ENCODE data around the gene PPP1R37.
A peak's percentile ranks its signal among the peaks of the same experiment; 100 is the strongest.

Gene PPP1R37

DNA sequence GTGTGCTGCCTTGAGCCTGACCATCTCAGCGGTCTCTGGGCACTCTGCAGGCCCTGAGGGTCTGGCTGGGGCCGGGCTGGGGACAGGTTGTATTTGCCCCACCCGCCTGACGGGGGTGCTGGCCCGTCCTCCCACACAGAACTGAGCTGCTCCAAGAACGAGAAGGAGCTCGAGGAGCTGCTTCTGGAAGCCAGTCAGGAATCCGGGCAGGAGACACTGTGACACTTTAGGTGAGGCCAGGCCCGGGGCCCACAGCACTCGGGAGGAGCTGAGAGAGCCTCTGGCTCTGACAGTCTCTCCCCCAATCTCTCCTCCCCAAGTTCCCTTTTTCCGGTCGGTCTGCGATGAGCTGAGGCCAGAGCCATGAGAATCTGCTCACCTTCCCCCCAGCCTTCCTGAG lies 53.3 kb downstream of the PPP1R37 start:
- H3K36me3 ChIP-seq (ENCODE audit: control insufficient read depth in 2 of 2, insufficient read depth in 1 of 2, low read length in 2 of 2) = peaks cover 0 to 31% of the 10 kb centered on the region in 2 experiments; a peak in 2 of 3 replicates
- no peak overlapping the region for H3K27ac ChIP-seq (ENCODE audit: extremely low read depth, low read depth, low read length)
- H3K4me1 ChIP-seq (ENCODE audit: control insufficient read depth, insufficient read depth, low read length) = no peaks in the 10 kb centered on the region
- no peaks in the 10 kb centered on the region for H3K9me3 ChIP-seq (ENCODE audit: control insufficient read depth, insufficient read depth, low read depth, low read length)
- no peak overlapping the region for H3K4me3 ChIP-seq (ENCODE audit: low read depth, low read length)
- TF ChIP-seq ZNF776 (tag by site-specific recombination; IDR thresholded peaks at IDR 0.05; ENCODE audit: borderline replicate concordance) = no peak
- no peak for TF ChIP-seq ZNF610 (tag by site-specific recombination; IDR thresholded peaks at IDR 0.05; ENCODE audit: borderline replicate concordance)
- TF ChIP-seq, protein P1, sequence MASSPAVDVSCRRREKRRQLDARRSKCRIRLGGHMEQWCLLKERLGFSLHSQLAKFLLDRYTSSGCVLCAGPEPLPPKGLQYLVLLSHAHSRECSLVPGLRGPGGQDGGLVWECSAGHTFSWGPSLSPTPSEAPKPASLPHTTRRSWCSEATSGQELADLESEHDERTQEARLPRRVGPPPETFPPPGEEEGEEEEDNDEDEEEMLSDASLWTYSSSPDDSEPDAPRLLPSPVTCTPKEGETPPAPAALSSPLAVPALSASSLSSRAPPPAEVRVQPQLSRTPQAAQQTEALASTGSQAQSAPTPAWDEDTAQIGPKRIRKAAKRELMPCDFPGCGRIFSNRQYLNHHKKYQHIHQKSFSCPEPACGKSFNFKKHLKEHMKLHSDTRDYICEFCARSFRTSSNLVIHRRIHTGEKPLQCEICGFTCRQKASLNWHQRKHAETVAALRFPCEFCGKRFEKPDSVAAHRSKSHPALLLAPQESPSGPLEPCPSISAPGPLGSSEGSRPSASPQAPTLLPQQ (tag by site-specific recombination; IDR thresholded peaks at IDR 0.05) = peak; percentile 55
- no peak for TF ChIP-seq ZNF585B (tag by site-specific recombination; IDR thresholded peaks at IDR 0.05)
- TF ChIP-seq ZNF654 (tag by site-specific recombination; IDR thresholded peaks at IDR 0.05; ENCODE audit: low read depth) = no peak
- no peak for TF ChIP-seq ZNF341 (tag by site-specific recombination; IDR thresholded peaks at IDR 0.05; ENCODE audit: low read depth)
- peak; percentile 54; the same call in 1 of the 2 replicates for TF ChIP-seq ZFP69B (tag by site-specific recombination; IDR thresholded peaks at IDR 0.05)
- no peak for TF ChIP-seq ZNF426 (tag by site-specific recombination; IDR thresholded peaks at IDR 0.05)
- CTCF ChIA-PET = no interaction called here
- POLR2A ChIA-PET = no interaction called here

DNA sequence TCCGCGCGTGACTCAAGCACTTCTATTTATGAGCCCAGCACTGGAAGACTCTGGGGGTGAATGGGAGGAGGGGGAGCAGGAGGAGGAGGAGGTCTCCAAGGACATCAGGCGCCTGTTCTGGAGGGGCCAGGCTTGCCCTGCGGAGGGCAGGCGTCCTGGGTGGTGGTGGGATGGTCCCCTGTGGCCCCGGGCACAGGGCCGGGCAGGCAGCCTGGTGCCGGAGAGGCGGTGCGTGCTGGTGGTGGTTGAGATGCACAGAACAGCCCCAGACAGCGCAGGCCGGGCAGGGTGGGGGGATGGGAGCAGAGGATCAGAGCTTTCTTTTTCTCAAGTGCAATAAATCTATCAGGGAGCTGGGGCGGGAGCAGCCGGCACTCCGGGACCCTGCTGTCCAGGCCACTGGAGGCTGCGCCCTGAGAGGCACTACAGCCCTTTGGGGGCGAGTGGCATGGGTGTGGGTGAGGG lies 53.8 kb downstream of the PPP1R37 start:
- CTCF ChIA-PET = no interaction called here
- POLR2A ChIA-PET = no interaction called here

DNA sequence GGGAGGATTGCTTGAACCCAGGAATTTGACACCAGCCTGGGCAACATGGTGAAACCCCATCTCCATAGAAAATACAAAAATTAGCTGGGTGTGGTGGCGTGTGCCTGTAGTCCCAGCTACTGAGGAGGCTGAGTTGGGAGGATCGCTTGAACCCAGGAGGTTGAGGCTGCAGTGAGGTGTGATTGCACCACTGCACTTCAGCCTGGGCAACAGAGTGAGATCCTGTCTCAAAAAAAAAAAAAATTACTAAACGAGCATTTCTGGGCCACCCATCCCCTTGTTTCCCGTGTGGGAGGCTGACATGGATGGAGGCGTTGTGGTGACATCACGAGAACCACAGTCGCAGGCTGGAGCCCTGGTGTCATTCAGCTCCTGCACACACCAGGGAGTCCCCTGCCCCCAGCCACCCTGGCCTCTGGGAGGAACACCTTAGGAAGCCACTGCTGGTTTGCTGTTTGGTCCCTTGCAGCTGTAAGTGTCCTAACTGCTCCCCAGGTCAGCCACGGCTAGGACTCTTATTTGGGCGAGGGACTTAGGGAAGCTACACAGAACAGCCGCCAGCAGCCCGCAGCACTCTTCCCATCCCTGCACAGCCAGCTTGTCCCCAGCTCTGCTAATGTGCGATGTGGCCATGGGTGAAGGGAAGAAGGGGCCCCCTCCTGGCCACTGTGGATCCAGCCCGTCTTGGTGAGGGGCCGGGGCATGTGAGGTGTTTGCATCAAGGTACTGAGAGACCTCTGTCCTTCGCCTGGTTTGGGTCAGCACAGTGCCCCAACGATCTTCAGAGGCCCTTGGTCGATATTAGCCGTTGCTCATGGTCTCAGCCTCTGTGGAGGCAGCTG lies 55.1 kb downstream of the PPP1R37 start:
- Histone ChIP-seq H3K9me3 (ENCODE audit: control insufficient read depth, insufficient read depth, low read depth, low read length) (no peaks in the 10 kb centered on the region), H3K4me1 (ENCODE audit: control insufficient read depth, insufficient read depth, low read length) (no peaks in the 10 kb centered on the region), H3K27ac (ENCODE audit: extremely low read depth, low read depth, low read length) (no peak overlapping the region), H3K36me3 (ENCODE audit: control insufficient read depth in 2 of 2, insufficient read depth in 1 of 2, low read length in 2 of 2) (peaks cover 0 to 18% of the 10 kb centered on the region in 2 experiments; a peak in 2 of 3 replicates), H3K4me3 (ENCODE audit: low read depth, low read length) (no peak overlapping the region)
- ChIA-PET CTCF (interaction anchor here (0.5 to 2.1 kb wide), 5 partner anchors 23 to 1692 kb away, joined by 3 to 7 read pairs (median 3); partner anchors contain the start of genes BLOC1S3 and TRAPPC6A), POLR2A (interaction anchor here (0.7 to 4.5 kb wide), 2 partner anchors 42 to 56 kb away, joined by 4 to 18 read pairs; no protein-coding TSS in a partner anchor)
- TF ChIP-seq ZNF341 (tag by site-specific recombination; IDR thresholded peaks at IDR 0.05; ENCODE audit: low read depth) (peak; percentile 23; the same call in 1 of the 2 replicates), EGR2 (tag by site-specific recombination; IDR thresholded peaks at IDR 0.05; ENCODE audit: low read depth) (peak; percentile 60; the same call in 1 of the 2 replicates), ZNF701 (tag by site-specific recombination; IDR thresholded peaks at IDR 0.05) (no peak), ZFHX2 (tag by site-specific recombination; conservative IDR thresholded peaks at IDR 0.05) (peak; percentile 74), ZNF146 (tag by site-specific recombination; IDR thresholded peaks at IDR 0.05) (no peak), GLIS1 (tag by site-specific recombination; IDR thresholded peaks at IDR 0.05) (no peak), ZNF600 (tag by site-specific recombination; IDR thresholded peaks at IDR 0.05) (0 out of 2 replicates have a peak, but pooled peaks have one; percentile 30), ZNF121 (tag by site-specific recombination; IDR thresholded peaks at IDR 0.05) (peak; percentile 65; the same call in 1 of the 2 replicates), ZNF211 (tag by site-specific recombination; IDR thresholded peaks at IDR 0.05; ENCODE audit: low read depth) (no peak), MYNN (tag by site-specific recombination; IDR thresholded peaks at IDR 0.05; ENCODE audit: borderline replicate concordance) (peak; percentile 89), REPIN1 (tag by site-specific recombination; IDR thresholded peaks at IDR 0.05; ENCODE audit: low read depth) (no peak)
- TF ChIP-seq, protein P2, sequence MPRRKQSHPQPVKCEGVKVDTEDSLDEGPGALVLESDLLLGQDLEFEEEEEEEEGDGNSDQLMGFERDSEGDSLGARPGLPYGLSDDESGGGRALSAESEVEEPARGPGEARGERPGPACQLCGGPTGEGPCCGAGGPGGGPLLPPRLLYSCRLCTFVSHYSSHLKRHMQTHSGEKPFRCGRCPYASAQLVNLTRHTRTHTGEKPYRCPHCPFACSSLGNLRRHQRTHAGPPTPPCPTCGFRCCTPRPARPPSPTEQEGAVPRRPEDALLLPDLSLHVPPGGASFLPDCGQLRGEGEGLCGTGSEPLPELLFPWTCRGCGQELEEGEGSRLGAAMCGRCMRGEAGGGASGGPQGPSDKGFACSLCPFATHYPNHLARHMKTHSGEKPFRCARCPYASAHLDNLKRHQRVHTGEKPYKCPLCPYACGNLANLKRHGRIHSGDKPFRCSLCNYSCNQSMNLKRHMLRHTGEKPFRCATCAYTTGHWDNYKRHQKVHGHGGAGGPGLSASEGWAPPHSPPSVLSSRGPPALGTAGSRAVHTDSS (tag by site-specific recombination; IDR thresholded peaks at IDR 0.05) = no peak
- TF ChIP-seq, protein P3, sequence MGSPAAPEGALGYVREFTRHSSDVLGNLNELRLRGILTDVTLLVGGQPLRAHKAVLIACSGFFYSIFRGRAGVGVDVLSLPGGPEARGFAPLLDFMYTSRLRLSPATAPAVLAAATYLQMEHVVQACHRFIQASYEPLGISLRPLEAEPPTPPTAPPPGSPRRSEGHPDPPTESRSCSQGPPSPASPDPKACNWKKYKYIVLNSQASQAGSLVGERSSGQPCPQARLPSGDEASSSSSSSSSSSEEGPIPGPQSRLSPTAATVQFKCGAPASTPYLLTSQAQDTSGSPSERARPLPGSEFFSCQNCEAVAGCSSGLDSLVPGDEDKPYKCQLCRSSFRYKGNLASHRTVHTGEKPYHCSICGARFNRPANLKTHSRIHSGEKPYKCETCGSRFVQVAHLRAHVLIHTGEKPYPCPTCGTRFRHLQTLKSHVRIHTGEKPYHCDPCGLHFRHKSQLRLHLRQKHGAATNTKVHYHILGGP (tag by site-specific recombination; IDR thresholded peaks at IDR 0.05) = no peak

More for the DNA sequence above, 53.8 kb downstream of the PPP1R37 start:
- no peak for TF ChIP-seq ZNF555 (tag by site-specific recombination; conservative IDR thresholded peaks at IDR 0.05)
- TF ChIP-seq ZNF677 (tag by site-specific recombination; IDR thresholded peaks at IDR 0.05) = no peak
- no peak for TF ChIP-seq ZNF561 (tag by site-specific recombination; IDR thresholded peaks at IDR 0.05; ENCODE audit: borderline replicate concordance)
- TF ChIP-seq IKZF3 (tag by site-specific recombination; IDR thresholded peaks at IDR 0.05) = no peak
- no peak for TF ChIP-seq ZFP41 (tag by site-specific recombination; IDR thresholded peaks at IDR 0.05; ENCODE audit: borderline replicate concordance)
- TF ChIP-seq, protein P3 (tag by site-specific recombination; IDR thresholded peaks at IDR 0.05) = no peak
- TF ChIP-seq SETDB1 (IDR thresholded peaks at IDR 0.05; ENCODE audit: insufficient read length, low read length) = no peak
- Histone ChIP-seq H3K9me3 (ENCODE audit: control insufficient read depth, insufficient read depth, low read depth, low read length) (no peaks in the 10 kb centered on the region), H3K36me3 (ENCODE audit: control insufficient read depth in 2 of 2, insufficient read depth in 1 of 2, low read length in 2 of 2) (peaks cover 0 to 26% of the 10 kb centered on the region in 2 experiments; a peak in 2 of 3 replicates), H3K27ac (ENCODE audit: extremely low read depth, low read depth, low read length) (no peak overlapping the region), H3K4me1 (ENCODE audit: control insufficient read depth, insufficient read depth, low read length) (no peaks in the 10 kb centered on the region), H3K4me3 (ENCODE audit: low read depth, low read length) (no peak overlapping the region)

Measured in HEK293 (cell line).